ENCODE measurements around the gene SEMA7A. TPM values are rescaled to one million over a fixed set of nuclear protein-coding genes. Genes with fewer than 3 reads are reported as not detected.

The SEMA7A gene
- total and polyA plus RNA-seq, 9 of the 15 experiments (the other 6 are each of a cell fraction or from before 2014, with no cell fraction given): 0.04 to 8.2 (median 5.4) TPM; not detected in 1

- TF ChIP-seq BCLAF1 (IDR thresholded peaks at IDR 0.05; ENCODE audit: borderline replicate concordance in 1 of 2, control insufficient read depth in 1 of 2, low read depth in 2 of 2, low read length in 1 of 2): no peak
- no peak for TF ChIP-seq ZBTB49 (CRISPR knock-in tag; IDR thresholded peaks at IDR 0.05; ENCODE audit: borderline replicate concordance)
- TF ChIP-seq EP400 (IDR thresholded peaks at IDR 0.05): no peak
- no peak for TF ChIP-seq THAP7 (CRISPR knock-in tag; IDR thresholded peaks at IDR 0.05)
- no peak for TF ChIP-seq HINFP (tag; conservative IDR thresholded peaks at IDR 0.05; ENCODE audit: low read depth)
- TF ChIP-seq PREB (CRISPR knock-in tag; IDR thresholded peaks at IDR 0.05): no peak
- no peak for TF ChIP-seq MTF1 (CRISPR knock-in tag; IDR thresholded peaks at IDR 0.05; ENCODE audit: borderline replicate concordance)
- TF ChIP-seq STAT6 (CRISPR knock-in tag; IDR thresholded peaks at IDR 0.05): no peak
- TF ChIP-seq MYBL2 (IDR thresholded peaks at IDR 0.05; ENCODE audit: low read depth): no peak
- TF ChIP-seq MYBL2 (CRISPR knock-in tag; IDR thresholded peaks at IDR 0.05; ENCODE audit: borderline replicate concordance): no peak
- TF ChIP-seq NCOA1 (IDR thresholded peaks at IDR 0.05; ENCODE audit: low read depth): no peak
- no peak for TF ChIP-seq GABPB1 (CRISPR knock-in tag; IDR thresholded peaks at IDR 0.05)
- TF ChIP-seq SMARCB1 (IDR thresholded peaks at IDR 0.05; ENCODE audit: insufficient read length, low read depth): no peak
- no peak for TF ChIP-seq THRAP3 (IDR thresholded peaks at IDR 0.05; ENCODE audit: borderline replicate concordance)
Observed at GRCh38 chr15:74433592-74434262, at the start of gene SEMA7A (continued).

Data from K562 (cell line).